Sigmoid colon (tissue), 7 donors: ENCODE results near the gene CYTH1. TPM values are rescaled to one million over a fixed set of nuclear protein-coding genes. Genes with fewer than 3 reads are reported as not detected.

Experiments used
- DNase-seq: peaks from one replicate; pipeline ENCODE4 v3.0.0-alpha.2; 2019
- H3K27ac ChIP-seq, 4 donors: fragments of 200-600 bp; sonication (generic); one replicate each; pipeline ENCODE4 v1.5.1; 2016 to 2019; ENCODE audit warnings: mild to moderate bottlenecking in 1 of 4
- H3K27me3 ChIP-seq, 3 donors: fragments of 200-600 bp; sonication (generic); one replicate each; pipeline ENCODE4 v1.5.1; 2019; ENCODE audit warnings: mild to moderate bottlenecking in 1 of 3
- H3K36me3 ChIP-seq, 4 donors: fragments of 200-600 bp; sonication (generic); one replicate each; pipeline ENCODE4 v1.5.1; 2016 to 2019
- H3K4me1 ChIP-seq, 4 donors: fragments of 200-600 bp; sonication (generic); one replicate each; pipeline ENCODE4 v1.5.1; 2017 to 2019
- H3K4me3 ChIP-seq, 4 donors: fragments of 200-600 bp; sonication (generic); one replicate each; pipeline ENCODE4 v1.5.1; 2017 to 2019; ENCODE audit warnings: mild to moderate bottlenecking in 2 of 4, moderate library complexity in 1 of 4
- H3K9me3 ChIP-seq, 4 donors: fragments of 200-600 bp in 3 of 4; sonication (generic) in 3 of 4; one replicate each; pipeline versions ENCODE4 v1.5.1 to v1.6.1; 2013 to 2019
- CTCF ChIP-seq, 4 experiments: fragments of 450-650 bp in 3 of 4; fragments of 200-600 bp in 1 of 4; IDR thresholded peaks; one replicate each; pipeline ENCODE4 v1.5.1; 2016 to 2019; ENCODE audit warnings: antibody characterized with exemption in 4 of 4, mild to moderate bottlenecking in 3 of 4, moderate library complexity in 2 of 4
- EP300 ChIP-seq, 4 donors: sonication (generic); formaldehyde crosslinking; IDR thresholded peaks; one replicate each; pipeline ENCODE4 v1.6.1; 2017; ENCODE audit warnings: antibody characterized with exemption in 4 of 4
- POLR2A ChIP-seq, 2 donors: fragments of 450-650 bp; IDR thresholded peaks; one replicate each; pipeline ENCODE4 v1.6.1; 2016; ENCODE audit warnings: antibody characterized with exemption in 2 of 2, mild to moderate bottlenecking in 2 of 2, moderate library complexity in 2 of 2
- POLR2AphosphoS5 ChIP-seq, 4 donors: sonication (generic); formaldehyde crosslinking; IDR thresholded peaks; one replicate each; pipeline ENCODE4 v1.6.1; 2017; ENCODE audit warnings: antibody characterized with exemption in 4 of 4
- WGBS, 2 donors: extraction: QIAGEN DNeasy Blood & Tissue Kit; methylation state at CpG; one replicate each; pipeline ENCODE4 v1.1.7; 2013; 5-methylcytosine and 5-hydroxymethylcytosine counted together
- intact Hi-C: fragments of 100-400 bp; cut with DNase I; formaldehyde crosslinking; loops from one replicate; pipeline ENCODE4 v1.15.1; 2023
- polyA plus RNA-seq, 3 donors: library from polyadenylated mRNA; stranded (reverse); fragments of 200-250 nt; gene quantifications; one replicate each; pipeline ENCODE4 v1.2.3, GENCODE V29; 2013
- total RNA-seq, 4 donors: library from RNA; depleted of rRNA; stranded (reverse); fragments of >200 nt; gene quantifications; one replicate each; pipeline ENCODE4 v1.1.0, GENCODE V29; 2016
- donor health status: healthy with polysubstance abuse.
- donor health status: Bipolar disorder and iron deficiency.
- donor health status: healthy.

Gene CYTH1
- total and polyA plus RNA-seq, 7 donors, result 26.7 to 83.8 (median 38.5) TPM

- no peak for DNase-seq
- Histone ChIP-seq H3K4me1 (peaks cover 0 to 24% (median 20%) of the 10 kb centered on the region in 4 donors), H3K27me3 (no peaks in the 10 kb centered on the region), H3K27ac (peak overlapping the region in 3 of 4 donors; percentile 39 to 64 (median 57)), H3K4me3 (no peak overlapping the region), H3K36me3 (peaks cover 17 to 43% (median 25%) of the 10 kb centered on the region in 4 donors), H3K9me3 (no peaks in the 10 kb centered on the region)
- WGBS, 2 donors, result 86 to 95% methylated on average over 11 of the region's 11 CpGs
- no peak for TF ChIP-seq POLR2A (IDR thresholded peaks at IDR 0.05)
- intact Hi-C loops, result no loop called here
Measured at GRCh38 chr17:78791840-78792709, 10.0 kb upstream of the CYTH1 start.

- Histone ChIP-seq H3K27me3 (no peaks in the 10 kb centered on the region), H3K27ac (peak overlapping the region; percentile 42 to 64 (median 60)), H3K9me3 (no peaks in the 10 kb centered on the region), H3K36me3 (peaks cover 6 to 28% (median 11%) of the 10 kb centered on the region in 4 donors), H3K4me3 (no peak overlapping the region), H3K4me1 (peaks cover 0 to 24% (median 20%) of the 10 kb centered on the region in 4 donors)
- WGBS, 2 donors, result 93 to 94% methylated on average over 4 of the region's 4 CpGs
- no peak for DNase-seq
- TF ChIP-seq CTCF (IDR thresholded peaks at IDR 0.05), result no peak
- TF ChIP-seq POLR2A (IDR thresholded peaks at IDR 0.05), result no peak
- TF ChIP-seq POLR2AphosphoS5 (IDR thresholded peaks at IDR 0.05), result no peak
- TF ChIP-seq EP300 (IDR thresholded peaks at IDR 0.05), result no peak
- intact Hi-C loops, result no loop called here
Measured at GRCh38 chr17:78790552-78790951, 8.5 kb upstream of the CYTH1 start.

GRCh38 chr17:78789663-78790181, 7.6 kb upstream of the CYTH1 start:
- DNase-seq, result peak; percentile 87
- intact Hi-C loops, result no loop called here
- peaks cover 0 to 24% (median 20%) of the 10 kb centered on the region in 4 donors for H3K4me1 ChIP-seq
- peaks cover 0 to 20% (median 4%) of the 10 kb centered on the region in 4 donors for H3K36me3 ChIP-seq
- H3K9me3 ChIP-seq, result no peaks in the 10 kb centered on the region
- H3K27me3 ChIP-seq, result no peaks in the 10 kb centered on the region
- H3K27ac ChIP-seq, result peak overlapping the region; percentile 42 to 64 (median 60)
- no peak overlapping the region for H3K4me3 ChIP-seq
- WGBS, 2 donors, result 14 to 48% methylated on average over 14 of the region's 14 CpGs
- TF ChIP-seq POLR2A (IDR thresholded peaks at IDR 0.05) (no peak), POLR2AphosphoS5 (IDR thresholded peaks at IDR 0.05) (no peak), EP300 (IDR thresholded peaks at IDR 0.05) (no peak), CTCF (IDR thresholded peaks at IDR 0.05) (no peak)

- H3K9me3 ChIP-seq, result no peaks in the 10 kb centered on the region
- TF ChIP-seq CTCF (IDR thresholded peaks at IDR 0.05), result no peak
- no peak for TF ChIP-seq POLR2AphosphoS5 (IDR thresholded peaks at IDR 0.05)
- TF ChIP-seq POLR2A (IDR thresholded peaks at IDR 0.05), result no peak
- TF ChIP-seq EP300 (IDR thresholded peaks at IDR 0.05), result no peak
- peak overlapping the region; percentile 42 to 64 (median 60) for H3K27ac ChIP-seq
- H3K36me3 ChIP-seq, result peaks cover 0 to 15% (median 1%) of the 10 kb centered on the region in 4 donors
- H3K27me3 ChIP-seq, result no peaks in the 10 kb centered on the region
- 61 to 73% methylated on average over 5 of the region's 5 CpGs for WGBS, 2 donors
- H3K4me3 ChIP-seq, result no peak overlapping the region
- no peak for DNase-seq
- H3K4me1 ChIP-seq, result peaks cover 0 to 24% (median 20%) of the 10 kb centered on the region in 4 donors
- intact Hi-C loops, result no loop called here
Measured at GRCh38 chr17:78789149-78789662, 7.1 kb upstream of the CYTH1 start.

GRCh38 chr17:78788451-78788850, 6.4 kb upstream of the CYTH1 start:
- H3K4me3 ChIP-seq, result no peak overlapping the region
- H3K36me3 ChIP-seq, result peaks cover 0 to 8% (median 0%) of the 10 kb centered on the region in 4 donors
- H3K27me3 ChIP-seq, result no peaks in the 10 kb centered on the region
- TF ChIP-seq CTCF (IDR thresholded peaks at IDR 0.05) (no peak), POLR2AphosphoS5 (IDR thresholded peaks at IDR 0.05) (no peak), POLR2A (IDR thresholded peaks at IDR 0.05) (no peak), EP300 (IDR thresholded peaks at IDR 0.05) (no peak)
- DNase-seq, result no peak
- WGBS, 2 donors, result 86 to 87% methylated on average over 7 of the region's 7 CpGs
- intact Hi-C loops, result no loop called here
- no peaks in the 10 kb centered on the region for H3K9me3 ChIP-seq
- H3K27ac ChIP-seq, result no peak overlapping the region
- peaks cover 0 to 24% (median 20%) of the 10 kb centered on the region in 4 donors for H3K4me1 ChIP-seq
